Cardiac septum (tissue), 1 donor: Measurements from ENCODE around the gene C18orf63. TPM values are rescaled to one million over a fixed set of nuclear protein-coding genes. Genes with fewer than 3 reads are reported as not detected.

Experiments
- DNase-seq: peaks from one replicate; pipeline ENCODE4 v3.0.0-alpha.2; 2020; ENCODE audit warnings: low spot score
- intact Hi-C: fragments of 100-400 bp; cut with DNase I; formaldehyde crosslinking; loops from one replicate; pipeline ENCODE4 v1.14.0; 2022
- total RNA-seq: library from RNA; stranded (reverse); fragmentation: NEBNext Ultra II Directional; extraction: Animal tissue kit (Norgen Biotek cat#: 25700); gene quantifications from one replicate; pipeline ENCODE4 v1.2.1, GENCODE V29; 2021
- donor health status: DM: no; HTN: no; CAD: no.

The C18orf63 gene
- total RNA-seq, 1 donor from 2014 or later = not detected

DNA sequence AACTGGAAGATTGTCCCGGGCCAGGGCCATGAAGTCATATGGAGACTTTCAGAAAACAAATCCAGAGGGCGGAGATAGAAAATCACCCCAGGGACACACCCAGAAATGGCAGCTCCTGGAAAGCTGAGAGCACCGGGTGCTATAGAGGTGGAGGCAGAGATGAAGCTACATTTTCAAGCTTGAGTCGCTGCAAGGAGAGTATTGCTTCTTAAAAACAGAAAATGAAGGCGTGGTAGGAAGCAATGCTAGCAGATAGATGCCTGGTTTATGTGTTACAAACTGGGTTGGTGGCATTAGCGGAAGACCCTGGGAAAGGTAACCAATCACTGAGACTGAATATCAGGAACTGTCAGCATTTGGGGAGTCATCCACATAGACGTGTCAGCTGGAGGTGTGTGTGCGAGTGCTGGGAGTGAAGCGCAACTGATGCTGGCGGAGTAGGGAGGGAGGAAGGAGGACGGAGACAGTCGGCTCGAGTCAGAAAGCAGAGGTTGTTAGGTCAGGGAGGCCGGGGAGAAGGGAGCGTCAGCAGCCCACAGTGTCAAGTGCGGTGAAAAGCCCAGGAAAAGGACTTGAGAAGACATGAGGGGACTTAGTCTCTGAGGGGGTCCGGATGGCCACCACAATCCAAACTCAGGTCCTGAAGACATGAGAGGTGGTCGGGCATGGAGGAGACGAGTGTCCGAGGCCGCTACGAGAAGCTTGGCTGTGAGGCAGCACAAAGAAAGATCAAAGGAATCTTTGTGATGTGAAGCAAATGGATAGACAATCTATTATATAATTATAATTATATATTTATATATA is 45.4 kb downstream of the C18orf63 start:
- intact Hi-C loops = no loop called here

DNA sequence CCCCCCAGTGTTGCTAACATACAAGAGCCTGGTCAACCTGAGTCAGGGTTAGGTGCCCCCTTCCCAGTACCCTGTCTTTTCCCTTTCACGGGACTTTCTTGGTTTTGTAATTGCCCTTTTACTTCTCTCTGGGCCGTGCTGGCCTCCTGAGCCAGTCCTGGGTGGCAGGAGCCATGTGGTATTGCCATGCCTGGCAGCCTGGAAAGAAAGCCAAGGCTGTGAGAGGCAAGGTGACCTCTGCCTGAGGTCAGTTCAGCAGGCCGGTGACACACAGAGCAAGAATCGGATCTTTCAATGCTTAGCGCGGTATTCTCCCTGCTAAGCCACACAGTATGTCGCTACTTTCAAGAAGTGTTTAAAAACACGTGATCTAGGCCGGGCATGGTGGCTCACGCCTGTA is 52.3 kb downstream of the C18orf63 start:
- no peak for DNase-seq

More for the DNA sequence above, 45.4 kb downstream of the C18orf63 start:
- DNase-seq = no peak

DNA sequence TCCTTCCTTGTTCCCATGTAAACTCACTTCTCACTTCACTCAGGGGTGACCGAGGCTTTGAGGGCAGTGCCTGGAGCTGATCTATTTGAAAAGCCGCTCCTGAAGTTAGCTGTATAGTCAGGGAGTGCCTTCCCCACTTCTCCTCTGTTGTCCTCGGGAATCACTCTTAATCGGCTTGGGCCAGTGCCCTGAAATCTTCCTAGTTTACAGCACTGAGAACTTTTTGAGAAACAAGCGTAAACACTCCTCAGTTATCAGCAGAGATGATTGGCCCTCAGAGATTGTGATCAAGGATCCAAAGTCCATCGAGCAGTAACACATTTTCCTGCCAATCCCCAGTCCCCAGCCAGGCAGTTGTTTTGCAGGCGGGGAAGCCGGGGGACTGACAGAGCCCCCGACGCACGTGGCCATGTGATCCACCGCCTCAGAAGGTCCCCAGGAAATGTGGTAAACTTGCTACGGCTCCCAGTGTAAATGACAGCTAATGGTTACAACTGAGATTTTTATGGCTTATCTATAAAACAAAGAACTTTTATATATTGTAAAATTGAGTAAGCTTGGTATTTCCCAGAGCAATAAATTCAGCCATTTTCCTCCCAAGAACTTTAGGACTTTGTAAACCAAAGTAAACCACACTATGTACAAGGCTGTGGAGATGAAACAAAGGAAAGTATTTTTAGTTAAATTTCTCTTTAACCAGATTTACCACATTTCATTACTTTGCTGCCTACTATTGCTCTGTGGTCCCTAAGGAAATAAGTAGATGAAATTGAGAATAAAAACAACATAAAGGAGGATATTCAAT is 53.5 kb downstream of the C18orf63 start:
- intact Hi-C loops = loop anchor here (5.0 kb wide), 1 partner anchor 93 kb away; no protein-coding TSS in a partner anchor
- no peak for DNase-seq

More for the DNA sequence above, 52.3 kb downstream of the C18orf63 start:
- intact Hi-C loops = loop anchor here (5.0 kb wide), 1 partner anchor 94 kb away; no protein-coding TSS in a partner anchor

DNA sequence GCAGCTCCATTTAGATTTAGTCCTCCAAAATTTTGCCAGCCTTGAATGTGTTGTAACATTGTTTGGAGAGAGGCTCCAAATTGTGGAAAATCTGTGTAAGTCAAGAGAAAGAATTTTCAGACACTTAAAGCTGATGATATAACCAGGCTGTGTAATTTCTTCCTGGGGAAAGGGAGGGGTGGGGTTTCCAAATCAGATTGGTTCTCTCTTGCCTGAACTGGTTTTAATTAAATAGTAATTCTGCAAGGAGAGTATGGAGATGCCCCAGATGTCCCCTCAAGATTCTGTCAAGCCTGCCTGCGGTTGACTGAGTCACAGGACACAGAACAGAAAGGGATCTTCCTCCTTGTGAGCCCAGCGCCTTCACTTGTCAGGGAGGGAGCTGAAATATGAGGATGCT is 54.5 kb downstream of the C18orf63 start:
- intact Hi-C loops = no loop called here
- DNase-seq = no peak

GRCh38 chr18:74373428-74373827 is 57.8 kb downstream of the C18orf63 start:
- intact Hi-C loops = no loop called here
- no peak for DNase-seq

- no peak for DNase-seq
- intact Hi-C loops = no loop called here
Observed at GRCh38 chr18:74375999-74376398, 60.4 kb downstream of the C18orf63 start.

- DNase-seq = no peak
- intact Hi-C loops = no loop called here
Observed at GRCh38 chr18:74376523-74376922, 60.9 kb downstream of the C18orf63 start.

DNA sequence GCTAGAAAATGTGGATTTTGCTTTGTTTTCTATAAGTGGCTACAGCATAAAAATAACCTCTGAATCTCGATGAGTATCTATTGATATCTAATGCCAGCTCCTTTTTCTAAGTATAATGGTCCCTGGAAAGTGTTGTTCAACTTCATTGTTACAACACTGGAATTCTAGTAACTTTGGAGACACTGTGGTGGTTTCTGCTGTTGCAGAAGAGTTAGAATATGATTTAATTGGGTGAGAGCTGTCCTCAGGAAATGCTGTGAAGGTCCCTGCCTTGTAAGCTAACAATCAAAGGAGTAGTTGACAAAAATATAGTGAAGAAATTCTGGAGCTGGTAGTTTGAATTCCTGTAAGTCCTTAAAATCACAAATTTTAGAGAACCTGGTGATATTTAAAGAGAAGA is 62.1 kb downstream of the C18orf63 start:
- no peak for DNase-seq
- intact Hi-C loops = no loop called here

GRCh38 chr18:74378179-74378682 is 62.6 kb downstream of the C18orf63 start:
- intact Hi-C loops = no loop called here
- no peak for DNase-seq

- intact Hi-C loops = no loop called here
- no peak for DNase-seq
Observed at GRCh38 chr18:74380916-74381315, 65.3 kb downstream of the C18orf63 start.

DNA sequence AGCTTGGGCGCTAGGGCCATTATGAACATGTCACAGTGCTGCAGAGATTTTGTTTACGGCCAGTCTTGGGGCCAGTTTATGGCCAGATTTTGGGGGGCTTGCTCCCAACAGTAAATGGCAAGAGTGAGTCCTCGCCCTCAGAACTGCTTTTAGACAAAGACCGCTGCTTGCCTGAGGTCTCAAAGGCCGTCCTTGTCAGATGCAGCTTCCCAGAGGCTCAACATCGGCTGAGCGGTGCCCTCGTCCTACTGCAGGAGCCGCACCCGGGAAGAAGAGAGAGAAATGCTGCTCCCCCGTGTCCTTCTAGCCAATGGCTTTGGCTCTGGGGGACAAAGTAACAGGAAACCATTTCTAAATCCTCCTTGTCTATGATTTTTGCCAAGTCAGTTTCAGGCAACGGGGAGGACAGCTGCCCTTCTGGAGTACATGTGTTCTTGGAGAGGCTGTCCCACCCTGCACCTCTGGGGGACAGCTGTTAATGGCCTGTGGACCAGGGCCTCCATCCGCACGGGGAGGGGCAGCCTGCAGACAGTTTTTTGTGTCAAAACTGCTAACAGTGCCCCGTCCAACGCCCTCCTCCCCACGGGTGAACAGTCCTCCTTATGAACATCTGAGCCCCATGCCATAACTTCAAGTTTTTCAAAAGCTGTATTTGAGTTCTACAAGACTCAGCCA is 66.1 kb downstream of the C18orf63 start:
- DNase-seq = no peak
- intact Hi-C loops = no loop called here

DNA sequence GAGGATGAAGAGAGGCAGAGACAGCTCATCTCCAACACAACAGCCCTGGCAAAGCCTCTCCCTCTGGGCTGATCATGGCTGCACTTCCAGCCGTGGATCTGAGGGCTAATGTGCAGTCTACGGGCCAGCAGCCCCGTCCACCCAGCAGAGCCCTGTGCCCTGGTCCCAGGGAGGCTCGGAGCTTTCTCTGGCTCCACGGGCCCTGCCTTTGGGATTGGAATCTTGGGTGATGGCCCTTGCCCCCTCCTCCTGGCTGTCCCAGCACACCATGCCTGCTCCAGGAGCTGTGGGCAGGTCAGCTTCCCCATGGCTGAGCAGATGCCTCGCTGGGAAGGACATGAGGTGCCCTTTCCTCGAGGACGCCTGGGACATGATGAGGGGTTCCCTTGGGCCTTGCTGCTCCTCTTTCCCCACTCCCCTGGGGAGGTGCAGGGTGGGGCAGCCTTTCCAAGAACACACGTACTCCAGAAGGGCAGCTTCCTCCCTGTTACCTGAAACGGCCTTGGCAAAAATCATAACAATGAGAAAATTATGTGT is 66.9 kb downstream of the C18orf63 start:
- intact Hi-C loops = no loop called here

GRCh38 chr18:74387383-74387782 is 71.7 kb downstream of the C18orf63 start:
- DNase-seq = no peak
- intact Hi-C loops = no loop called here

More for the DNA sequence above, 66.9 kb downstream of the C18orf63 start:
- no peak for DNase-seq

DNA sequence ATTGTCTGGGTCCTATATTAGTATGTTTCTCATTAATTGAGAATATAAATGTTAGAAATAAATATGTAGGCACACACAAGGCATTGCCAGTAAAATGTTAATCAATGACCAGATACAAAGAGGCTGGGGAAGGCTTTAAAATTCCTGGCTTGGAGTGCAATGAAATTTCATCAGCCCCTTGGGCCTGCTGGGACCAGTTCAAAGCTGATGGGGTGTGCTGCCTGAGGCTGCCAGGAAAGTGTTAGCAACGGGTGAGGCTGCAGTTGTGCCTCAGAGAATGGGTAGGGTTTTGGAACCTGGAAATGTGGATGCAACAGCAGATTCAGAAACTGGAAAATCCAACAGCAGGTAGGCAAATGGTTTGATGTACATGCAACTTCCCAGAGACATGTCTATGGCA is 72.6 kb downstream of the C18orf63 start:
- intact Hi-C loops = no loop called here
- no peak for DNase-seq

DNA sequence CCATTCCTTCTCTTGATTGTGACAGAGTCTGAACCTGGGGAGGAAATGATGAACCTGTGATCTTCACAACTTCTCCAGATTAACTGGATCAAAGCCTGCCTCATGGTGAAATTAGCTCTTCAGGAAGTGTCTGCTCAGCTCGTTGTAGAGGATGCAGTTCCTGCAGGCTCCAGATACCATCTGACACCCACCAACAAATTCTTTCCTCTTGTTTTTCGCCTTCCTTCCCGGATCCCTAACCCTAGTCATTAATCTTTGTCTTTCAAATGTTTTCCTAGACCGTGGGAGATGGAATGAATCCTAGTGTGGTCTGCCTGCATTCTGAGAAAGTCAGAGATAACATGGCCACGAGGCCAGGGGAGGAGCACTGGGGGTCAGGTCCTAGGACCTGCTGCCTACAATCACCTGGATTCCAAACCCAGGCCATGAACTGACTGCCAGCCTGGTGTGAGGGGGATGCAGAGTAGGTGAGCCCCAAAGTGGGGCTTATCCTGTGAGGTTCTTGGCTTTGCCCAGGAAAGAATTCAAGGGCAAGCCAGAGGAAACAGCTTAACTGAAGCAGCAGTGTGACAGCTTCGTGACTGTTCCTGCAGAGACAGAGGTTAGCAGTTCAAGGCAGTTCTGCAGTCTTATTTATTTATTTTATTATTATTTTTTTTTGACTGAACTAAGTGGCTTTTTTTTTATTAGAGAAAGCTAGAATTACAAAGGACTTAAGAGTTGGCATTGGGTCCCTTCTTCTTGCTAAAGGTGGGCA is 73.7 kb downstream of the C18orf63 start:
- intact Hi-C loops = no loop called here
- DNase-seq = peak; percentile 14

DNA sequence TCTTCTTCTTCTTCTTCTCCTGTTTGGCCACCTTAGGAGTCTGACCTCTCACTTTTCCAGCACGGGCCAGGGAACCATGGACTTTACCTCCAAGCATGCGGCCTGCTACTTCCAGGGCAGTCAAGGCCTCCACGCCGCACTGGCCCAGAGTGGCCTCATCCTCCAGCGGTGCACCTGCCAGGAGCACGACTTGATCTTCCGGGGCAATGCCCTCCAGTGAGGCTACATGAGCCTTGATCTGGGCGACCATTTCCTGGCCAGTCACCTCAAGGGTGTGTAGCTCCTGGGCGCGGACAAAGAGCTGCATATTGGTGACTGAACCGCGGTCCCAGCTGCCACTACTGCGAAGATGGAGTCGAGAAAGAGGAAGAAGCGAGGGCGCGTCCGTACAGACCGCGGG is 74.4 kb downstream of the C18orf63 start:
- peak; percentile 53 for DNase-seq
- intact Hi-C loops = no loop called here

DNA sequence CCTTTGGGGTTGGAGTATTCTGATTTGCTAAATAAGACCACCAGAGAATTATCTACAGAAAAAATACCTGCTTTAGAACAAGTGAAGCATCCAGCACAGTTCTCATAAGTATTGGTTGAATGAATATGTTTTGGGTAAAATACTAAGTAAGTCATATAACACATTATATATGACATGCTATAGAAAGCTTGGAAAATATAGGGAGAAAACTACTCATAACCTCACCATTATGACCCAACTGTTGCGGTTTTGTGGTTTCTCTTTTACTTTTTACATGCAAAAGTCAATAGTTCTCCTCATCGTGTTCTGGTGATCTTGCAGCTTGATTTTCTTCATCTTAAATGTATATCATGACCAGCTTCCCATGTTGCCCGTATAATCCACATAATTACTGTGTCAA is 75.3 kb downstream of the C18orf63 start:
- no peak for DNase-seq
- intact Hi-C loops = no loop called here

DNA sequence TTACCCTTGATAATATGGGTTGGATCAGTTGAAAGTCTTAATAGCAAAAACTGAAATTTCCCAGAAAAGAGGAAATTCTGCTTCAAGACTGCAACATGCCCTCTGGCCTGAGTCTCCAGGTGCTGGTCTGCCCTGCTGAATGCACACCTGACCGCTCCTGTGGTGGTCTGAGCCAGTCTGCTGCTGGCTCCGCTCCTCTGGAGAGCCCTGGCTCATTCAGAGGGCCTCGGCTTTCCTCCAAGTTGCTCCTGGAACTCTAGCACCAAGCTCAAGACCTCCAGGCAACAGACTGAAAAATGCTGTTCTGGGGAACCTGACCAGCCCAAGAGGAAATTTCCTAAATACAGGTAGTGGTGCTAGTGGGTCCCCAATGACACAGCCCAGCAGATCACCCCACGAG is 76.7 kb downstream of the C18orf63 start:
- DNase-seq = peak; percentile 56
- intact Hi-C loops = no loop called here

- DNase-seq = no peak
- intact Hi-C loops = no loop called here
Observed at GRCh38 chr18:74395006-74395405, 79.4 kb downstream of the C18orf63 start.
